GM18873 (cell line): ENCODE data around the gene RHO.

Experiments used
- ATAC-seq: cut with Tn5 transposase; IDR thresholded peaks from one replicate; pipeline ENCODE4 v1.9.1; 2021; ENCODE audit warnings: mild to moderate bottlenecking, moderate library complexity, moderate number of reproducible peaks; ENCODE audit not compliant: unreplicated experiment, low FRiP score

Gene RHO

GRCh38 chr3:129518581-129518980, 9.9 kb upstream of the RHO start:
- no peak for ATAC-seq

GRCh38 chr3:129519449-129519848, 9.0 kb upstream of the RHO start:
- no peak for ATAC-seq

GRCh38 chr3:129519896-129520715, 8.3 kb upstream of the RHO start:
- ATAC-seq: no peak

DNA sequence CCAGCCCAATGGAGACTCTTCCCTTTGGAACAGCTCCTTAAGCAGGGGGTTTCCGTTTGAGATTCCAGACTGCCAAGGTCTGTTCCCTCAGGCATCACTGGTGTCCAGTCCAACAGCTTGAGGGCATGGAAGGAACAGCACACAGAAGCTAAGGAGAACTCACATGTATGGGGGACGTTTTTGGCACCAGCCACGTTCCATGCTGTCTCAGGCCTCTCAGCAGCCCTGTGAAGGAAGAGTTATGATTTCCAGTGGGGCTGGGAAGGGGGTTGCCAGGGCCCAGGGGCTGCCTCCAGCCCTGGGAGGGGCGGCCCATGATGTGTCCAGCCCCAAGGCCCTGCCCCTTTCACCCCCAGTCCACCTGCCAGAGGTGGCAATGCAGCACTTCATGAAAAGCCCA, 7.5 kb upstream of the RHO start:
- ATAC-seq: no peak

DNA sequence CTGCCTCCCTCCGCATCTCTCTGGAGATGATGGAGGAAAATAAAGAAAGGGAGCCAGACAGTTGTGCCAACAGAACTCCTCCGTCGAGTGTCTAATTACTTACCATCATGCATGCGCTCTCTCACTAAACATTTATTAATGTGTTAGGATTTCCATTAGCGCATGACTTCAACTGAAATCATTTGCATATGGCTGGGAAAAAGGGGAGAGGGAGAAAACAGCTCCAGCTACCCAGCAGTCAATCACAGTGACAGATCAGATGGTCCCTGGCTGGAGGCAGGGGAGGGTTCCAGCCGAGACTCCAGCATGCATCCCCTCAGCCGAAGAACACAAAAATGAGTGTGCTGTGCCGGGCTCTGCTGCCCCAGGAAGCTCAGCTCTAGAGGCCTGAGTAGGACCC, 6.8 kb upstream of the RHO start:
- ATAC-seq: no peak

DNA sequence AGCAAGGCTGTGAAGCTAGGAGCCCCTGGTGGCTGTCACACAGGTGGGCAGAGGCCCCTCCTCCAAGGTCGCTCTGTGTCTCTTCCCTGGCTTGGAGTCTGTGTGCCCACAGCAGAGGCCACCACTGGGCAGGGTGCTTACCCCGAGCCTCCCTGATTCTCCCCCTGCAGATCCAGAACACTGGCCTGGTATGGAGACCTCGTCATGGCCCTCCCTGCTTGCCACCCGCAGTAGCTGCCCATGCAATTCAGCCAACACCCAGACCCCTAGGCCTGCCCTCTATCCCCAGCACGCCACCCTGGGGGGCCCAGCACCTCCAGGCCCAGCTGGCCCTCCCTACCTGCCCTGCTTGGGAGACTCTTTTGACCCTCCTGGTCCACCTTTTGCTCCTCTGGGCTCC, 5.5 kb upstream of the RHO start:
- ATAC-seq: no peak

- ATAC-seq: no peak
These were observed 4.4 kb upstream of the RHO start for GRCh38 chr3:129524081-129524480.

GRCh38 chr3:129525341-129525968, 3.0 kb upstream of the RHO start:
- no peak for ATAC-seq

DNA sequence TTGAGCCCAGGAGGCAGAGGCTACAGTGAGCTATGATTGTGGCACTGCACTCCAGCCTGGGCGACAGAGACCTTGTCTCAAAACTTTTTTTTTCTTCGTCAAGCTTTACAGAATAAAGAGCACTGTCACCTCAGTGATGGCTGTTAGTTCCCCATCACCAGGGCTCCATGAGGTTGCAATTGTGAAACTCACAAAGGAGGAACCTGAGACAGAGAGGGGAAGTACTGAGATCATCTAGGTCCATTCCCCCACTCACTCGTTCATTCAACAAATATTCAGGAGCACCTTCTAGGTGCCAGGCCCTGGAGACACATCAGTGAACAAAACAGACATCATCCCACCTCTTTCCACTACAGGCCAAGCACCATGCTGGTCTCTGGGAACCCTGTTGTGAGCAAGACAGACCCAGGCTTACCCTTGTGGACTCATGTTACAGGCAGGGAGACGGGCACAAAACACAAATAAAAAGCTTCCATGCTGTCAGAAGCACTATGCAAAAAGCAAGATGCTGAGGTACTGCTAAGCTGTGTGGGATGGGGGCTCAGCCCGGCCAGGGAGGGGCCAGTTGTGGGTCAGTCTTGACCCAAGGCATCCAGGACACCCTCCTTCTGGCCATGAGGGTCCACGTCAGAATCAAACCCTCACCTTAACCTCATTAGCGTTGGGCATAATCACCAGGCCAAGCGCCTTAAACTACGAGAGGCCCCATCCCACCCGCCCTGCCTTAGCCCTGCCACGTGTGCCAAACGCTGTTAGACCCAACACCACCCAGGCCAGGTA, 2.1 kb upstream of the RHO start:
- peak; percentile 73 for ATAC-seq

DNA sequence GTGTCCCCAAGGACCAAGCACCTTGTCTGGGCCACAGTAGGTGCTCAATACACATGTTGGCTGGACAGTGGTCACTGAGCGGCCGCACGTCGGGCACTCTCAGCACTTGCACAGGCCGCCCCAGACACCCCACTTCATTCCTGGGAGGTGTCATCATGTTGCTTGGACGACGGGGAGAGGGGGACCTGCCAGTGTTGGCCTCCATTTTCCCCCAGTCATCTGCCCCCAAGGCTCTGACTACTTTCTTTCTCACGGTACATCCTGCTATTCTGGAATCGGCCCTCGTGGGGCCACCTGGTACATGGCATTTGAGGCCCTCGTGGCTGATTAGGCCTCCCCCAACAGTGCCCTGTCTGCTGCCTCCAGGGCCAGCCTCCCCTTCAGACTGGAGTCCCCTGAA, 1.2 kb upstream of the RHO start:
- no peak for ATAC-seq

- no peak for ATAC-seq
These were observed 1.2 kb downstream of the RHO start for GRCh38 chr3:129529436-129530210.

DNA sequence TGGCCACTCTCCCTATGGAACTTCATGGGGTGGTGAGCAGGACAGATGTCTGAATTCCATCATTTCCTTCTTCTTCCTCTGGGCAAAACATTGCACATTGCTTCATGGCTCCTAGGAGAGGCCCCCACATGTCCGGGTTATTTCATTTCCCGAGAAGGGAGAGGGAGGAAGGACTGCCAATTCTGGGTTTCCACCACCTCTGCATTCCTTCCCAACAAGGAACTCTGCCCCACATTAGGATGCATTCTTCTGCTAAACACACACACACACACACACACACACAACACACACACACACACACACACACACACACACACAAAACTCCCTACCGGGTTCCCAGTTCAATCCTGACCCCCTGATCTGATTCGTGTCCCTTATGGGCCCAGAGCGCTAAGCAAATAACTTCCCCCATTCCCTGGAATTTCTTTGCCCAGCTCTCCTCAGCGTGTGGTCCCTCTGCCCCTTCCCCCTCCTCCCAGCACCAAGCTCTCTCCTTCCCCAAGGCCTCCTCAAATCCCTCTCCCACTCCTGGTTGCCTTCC, 1.9 kb downstream of the RHO start:
- no peak for ATAC-seq

DNA sequence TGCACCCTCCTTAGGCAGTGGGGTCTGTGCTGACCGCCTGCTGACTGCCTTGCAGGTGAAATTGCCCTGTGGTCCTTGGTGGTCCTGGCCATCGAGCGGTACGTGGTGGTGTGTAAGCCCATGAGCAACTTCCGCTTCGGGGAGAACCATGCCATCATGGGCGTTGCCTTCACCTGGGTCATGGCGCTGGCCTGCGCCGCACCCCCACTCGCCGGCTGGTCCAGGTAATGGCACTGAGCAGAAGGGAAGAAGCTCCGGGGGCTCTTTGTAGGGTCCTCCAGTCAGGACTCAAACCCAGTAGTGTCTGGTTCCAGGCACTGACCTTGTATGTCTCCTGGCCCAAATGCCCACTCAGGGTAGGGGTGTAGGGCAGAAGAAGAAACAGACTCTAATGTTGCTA, 2.4 kb downstream of the RHO start:
- ATAC-seq: no peak

GRCh38 chr3:129531699-129532098, 3.3 kb downstream of the RHO start:
- no peak for ATAC-seq

DNA sequence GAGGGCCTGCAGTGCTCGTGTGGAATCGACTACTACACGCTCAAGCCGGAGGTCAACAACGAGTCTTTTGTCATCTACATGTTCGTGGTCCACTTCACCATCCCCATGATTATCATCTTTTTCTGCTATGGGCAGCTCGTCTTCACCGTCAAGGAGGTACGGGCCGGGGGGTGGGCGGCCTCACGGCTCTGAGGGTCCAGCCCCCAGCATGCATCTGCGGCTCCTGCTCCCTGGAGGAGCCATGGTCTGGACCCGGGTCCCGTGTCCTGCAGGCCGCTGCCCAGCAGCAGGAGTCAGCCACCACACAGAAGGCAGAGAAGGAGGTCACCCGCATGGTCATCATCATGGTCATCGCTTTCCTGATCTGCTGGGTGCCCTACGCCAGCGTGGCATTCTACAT, 3.8 kb downstream of the RHO start:
- no peak for ATAC-seq

GRCh38 chr3:129533406-129533805, 5.0 kb downstream of the RHO start:
- no peak for ATAC-seq

DNA sequence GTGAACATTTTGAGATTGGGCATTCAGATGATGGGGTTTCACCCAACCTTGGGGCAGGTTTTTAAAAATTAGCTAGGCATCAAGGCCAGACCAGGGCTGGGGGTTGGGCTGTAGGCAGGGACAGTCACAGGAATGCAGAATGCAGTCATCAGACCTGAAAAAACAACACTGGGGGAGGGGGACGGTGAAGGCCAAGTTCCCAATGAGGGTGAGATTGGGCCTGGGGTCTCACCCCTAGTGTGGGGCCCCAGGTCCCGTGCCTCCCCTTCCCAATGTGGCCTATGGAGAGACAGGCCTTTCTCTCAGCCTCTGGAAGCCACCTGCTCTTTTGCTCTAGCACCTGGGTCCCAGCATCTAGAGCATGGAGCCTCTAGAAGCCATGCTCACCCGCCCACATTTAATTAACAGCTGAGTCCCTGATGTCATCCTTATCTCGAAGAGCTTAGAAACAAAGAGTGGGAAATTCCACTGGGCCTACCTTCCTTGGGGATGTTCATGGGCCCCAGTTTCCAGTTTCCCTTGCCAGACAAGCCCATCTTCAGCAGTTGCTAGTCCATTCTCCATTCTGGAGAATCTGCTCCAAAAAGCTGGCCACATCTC, 6.1 kb downstream of the RHO start:
- no peak for ATAC-seq

- no peak for ATAC-seq
These were observed 6.6 kb downstream of the RHO start for GRCh38 chr3:129535075-129535474.

- no peak for ATAC-seq
These were observed 7.9 kb downstream of the RHO start for GRCh38 chr3:129536374-129536667.

GRCh38 chr3:129536804-129537203, 8.4 kb downstream of the RHO start:
- ATAC-seq: no peak
